Endometrial microvascular endothelial cells (primary cell): ENCODE data around the gene GMPPA. TPM values are rescaled to one million over a fixed set of nuclear protein-coding genes. Genes with fewer than 3 reads are reported as not detected.

Experiments used
- in situ Hi-C: cut with HindIII; loops from 2 replicates; pipeline ENCODE4 v1.10.0; 2017; ENCODE audit warnings: low sequenced_read_pairs, low pct_unique_long_range_greater_than_20kb; ENCODE audit errors: inconsistent ontology term
- total RNA-seq: library from RNA; depleted of rRNA; stranded (reverse); fragments of >200 nt; gene quantifications from one replicate; pipeline ENCODE4 v1.2.3, GENCODE V29; 2015; ENCODE audit errors: inconsistent ontology term

Gene GMPPA
- total RNA-seq, 1 donor from 2014 or later = 32.0 TPM

DNA sequence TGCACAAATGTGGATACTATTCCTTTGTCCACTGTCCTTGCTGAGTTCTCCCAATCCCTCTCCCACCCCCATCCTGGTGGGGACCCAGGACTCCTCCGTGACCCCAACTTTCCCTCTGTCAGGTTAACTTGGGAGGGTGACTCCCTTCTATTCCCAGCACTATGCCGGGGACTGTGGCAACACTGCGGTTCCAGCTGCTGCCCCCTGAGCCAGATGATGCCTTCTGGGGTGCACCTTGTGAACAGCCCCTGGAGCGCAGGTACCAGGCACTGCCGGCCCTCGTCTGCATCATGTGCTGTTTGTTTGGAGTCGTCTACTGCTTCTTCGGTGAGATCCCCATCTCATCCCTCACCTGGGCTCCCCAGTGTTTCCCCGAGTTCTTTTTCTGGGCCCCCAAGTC, 45.9 kb downstream of the GMPPA start:
- in situ Hi-C loops = no loop called here

DNA sequence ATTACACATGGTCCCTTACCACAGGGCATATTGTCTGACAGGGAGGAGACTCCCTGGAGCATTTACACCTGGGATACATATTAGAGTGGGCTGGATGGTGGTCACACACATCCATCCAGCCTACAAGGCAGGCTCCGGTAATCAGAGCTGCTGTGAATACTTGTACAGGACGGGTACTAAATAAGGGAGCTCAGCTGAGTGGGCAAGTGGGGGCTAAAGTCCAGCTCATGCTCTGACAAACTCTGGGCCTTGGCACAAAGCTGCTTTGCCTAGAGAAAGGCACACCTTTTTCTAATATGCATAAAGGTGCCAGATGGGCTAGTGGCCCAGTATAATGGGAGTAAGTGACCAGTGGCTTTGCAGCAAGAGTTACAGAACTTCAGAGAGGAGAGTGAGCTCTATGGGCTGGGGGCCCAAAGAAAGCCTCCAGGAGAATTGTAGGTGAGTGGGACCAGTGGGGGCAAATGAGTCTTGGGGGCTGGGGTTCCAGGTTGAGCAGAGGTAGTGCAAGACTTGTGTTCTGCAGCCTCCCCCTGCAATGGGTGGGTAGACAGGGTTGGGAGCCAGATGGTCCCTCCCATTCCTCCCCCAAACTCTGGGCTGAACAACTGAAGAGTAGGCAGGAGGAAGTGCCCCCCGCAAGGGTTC, 46.7 kb downstream of the GMPPA start:
- in situ Hi-C loops = no loop called here

DNA sequence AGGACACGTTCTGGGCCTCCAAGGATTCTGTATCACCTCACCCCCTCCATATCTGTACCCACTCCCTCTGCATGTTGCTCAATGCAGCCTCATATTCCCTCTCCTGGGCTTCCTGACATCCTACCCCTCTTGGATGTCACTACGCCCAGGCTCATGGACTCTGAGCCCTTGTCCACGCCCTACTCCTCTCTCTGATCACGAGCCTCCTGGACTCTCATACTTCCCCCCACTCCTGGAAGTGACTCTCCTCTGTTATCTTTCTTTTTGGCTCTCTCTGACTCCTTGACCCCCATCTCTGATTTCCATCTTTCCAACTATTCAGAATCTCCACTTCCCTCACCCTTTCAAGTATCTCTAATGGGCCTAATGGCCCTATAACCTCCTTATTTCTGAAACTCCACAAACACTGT, 47.3 kb downstream of the GMPPA start:
- in situ Hi-C loops = no loop called here

DNA sequence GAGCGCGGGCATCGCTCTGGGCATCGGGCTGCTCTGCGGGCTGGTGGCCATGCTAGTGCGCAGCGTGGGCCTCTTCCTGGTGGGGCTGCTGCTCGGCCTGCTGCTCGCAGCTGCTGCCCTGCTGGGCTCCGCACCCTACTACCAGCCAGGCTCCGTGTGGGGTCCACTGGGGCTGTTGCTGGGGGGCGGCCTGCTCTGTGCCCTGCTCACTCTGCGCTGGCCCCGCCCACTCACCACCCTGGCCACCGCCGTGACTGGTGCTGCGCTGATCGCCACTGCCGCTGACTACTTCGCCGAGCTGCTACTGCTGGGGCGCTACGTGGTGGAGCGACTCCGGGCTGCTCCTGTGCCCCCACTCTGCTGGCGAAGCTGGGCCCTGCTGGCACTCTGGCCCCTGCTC, 48.9 kb downstream of the GMPPA start:
- in situ Hi-C loops = no loop called here

DNA sequence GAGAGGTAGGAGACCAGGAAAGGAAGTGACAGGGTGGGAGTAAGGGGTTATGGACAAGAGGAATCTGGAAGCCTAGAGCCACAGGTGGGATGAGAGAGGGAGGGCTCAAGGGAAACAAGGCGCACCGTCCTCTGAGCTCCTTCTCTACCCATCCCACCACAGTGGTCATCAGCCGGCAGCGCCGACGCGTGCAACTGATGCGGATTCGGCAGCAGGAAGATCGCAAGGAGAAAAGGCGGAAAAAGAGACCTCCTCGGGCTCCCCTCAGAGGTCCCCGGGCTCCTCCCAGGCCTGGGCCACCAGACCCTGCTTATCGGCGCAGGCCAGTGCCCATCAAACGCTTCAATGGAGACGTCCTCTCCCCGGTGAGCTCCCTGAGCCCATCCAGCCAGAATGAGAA, 50.3 kb downstream of the GMPPA start:
- in situ Hi-C loops = no loop called here

DNA sequence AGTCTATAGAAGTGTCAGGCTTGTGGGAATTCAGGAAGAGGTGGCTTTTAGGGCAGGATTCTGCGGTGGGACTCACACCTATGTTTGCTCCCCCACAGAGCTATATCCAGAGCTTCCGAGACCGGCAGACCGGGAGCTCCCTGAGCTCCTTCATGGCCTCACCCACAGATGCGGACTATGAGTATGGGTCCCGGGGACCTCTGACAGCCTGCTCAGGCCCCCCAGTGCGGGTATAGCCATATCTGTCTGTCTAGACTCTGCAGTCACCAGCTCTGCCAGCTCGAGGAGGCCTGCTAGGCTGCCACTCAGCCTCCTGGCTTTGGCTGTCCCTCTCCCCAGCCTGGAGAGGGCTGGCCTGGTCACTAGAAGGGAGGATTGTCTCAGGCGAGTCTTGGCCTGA, 50.9 kb downstream of the GMPPA start:
- in situ Hi-C loops = no loop called here

DNA sequence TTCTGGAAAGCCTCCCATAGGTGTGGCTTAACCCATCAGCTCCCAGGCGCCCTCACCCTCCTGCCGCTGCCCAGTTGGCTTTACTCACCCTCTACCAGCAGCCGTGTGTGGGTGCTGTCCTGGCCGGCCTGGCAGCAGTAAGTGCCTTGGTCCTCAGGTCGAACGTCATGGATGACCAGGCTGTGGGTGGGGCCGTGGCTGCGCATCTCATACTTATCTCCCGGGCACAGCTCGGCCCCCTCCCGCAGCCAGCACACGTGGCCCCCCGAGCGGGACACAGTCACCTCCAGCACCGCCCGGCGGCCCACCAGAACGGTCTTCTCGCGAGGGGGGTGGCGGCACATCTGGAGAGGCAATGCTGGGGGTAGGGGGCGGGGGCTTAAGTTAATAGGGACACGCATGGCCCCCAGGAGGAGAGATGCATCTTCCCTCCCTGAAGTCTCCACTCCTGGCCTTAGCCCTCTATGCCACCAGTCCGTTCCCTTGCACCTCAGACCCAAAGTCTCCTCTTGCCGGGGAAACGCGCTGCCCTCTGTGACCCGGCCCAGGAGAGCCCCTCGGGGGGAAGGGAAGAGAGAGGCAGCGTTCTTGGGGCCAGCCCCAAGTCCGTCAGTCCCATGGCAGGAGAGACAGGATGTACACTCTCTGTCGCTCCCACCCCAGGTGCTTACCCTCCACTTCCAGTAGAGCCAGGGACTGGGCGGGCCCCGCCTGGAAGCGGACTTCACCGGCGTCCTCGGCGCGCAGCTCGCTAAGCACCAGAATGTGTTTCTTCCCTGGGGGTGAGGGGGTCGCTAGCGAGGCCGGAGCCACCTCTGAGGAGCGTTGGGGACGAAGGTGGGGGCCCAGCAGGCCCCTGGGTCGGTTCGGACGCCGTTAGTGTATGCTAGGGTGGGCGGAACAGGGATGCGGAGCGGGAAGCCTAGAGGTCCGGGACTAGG, 53.0 kb downstream of the GMPPA start:
- in situ Hi-C loops = no loop called here

DNA sequence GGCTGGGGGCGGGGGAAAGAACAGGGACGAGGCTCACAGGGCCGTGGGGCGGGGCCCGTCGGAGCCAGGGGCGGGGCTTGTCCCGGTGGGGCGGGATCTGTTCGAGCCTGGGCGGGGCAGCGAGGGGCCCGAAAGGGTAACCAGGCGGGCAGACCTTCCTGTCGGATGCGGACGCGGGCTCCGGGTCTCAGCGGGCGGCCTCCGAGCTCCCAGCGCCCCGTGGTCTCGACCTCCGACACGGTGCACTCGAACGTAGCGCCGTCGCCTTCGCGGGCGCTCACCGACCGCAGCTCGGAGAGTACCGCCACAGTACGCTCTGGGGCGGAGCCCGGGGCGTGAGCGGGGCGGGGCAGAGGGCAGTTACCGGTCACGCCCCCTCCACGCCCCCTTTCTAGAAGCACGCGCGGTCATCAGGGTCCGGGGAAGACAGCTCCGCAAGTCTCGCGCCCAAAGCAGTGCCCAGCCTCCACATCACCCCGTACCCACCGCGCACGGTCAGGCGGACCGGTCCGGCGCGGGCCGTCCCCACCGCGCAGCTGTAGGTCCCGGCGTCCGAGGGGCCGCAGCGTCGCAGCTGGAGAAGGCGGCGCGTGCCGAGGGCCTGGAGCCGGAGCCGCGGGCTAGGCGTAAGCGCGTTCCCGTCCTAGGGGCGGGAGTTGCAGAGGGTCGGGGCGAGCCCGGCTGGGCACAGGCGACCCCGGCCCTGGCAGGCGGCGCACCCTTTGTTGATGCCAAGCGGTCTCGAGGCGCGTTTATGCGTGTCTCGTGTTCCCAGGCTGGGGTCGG, 53.9 kb downstream of the GMPPA start:
- in situ Hi-C loops = no loop called here

DNA sequence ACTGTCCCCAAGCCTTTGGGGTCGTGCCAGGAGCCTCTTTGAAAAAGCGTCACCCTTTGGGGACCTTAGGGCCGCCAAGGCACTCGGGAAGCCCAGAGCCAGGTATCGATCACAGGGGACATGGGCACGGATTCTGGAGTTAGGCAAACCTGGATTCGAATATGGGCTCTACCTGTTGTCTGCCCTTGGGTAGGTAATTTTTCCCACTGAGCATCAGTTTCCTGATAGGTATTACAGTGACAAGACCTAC, 54.4 kb downstream of the GMPPA start:
- in situ Hi-C loops = no loop called here

DNA sequence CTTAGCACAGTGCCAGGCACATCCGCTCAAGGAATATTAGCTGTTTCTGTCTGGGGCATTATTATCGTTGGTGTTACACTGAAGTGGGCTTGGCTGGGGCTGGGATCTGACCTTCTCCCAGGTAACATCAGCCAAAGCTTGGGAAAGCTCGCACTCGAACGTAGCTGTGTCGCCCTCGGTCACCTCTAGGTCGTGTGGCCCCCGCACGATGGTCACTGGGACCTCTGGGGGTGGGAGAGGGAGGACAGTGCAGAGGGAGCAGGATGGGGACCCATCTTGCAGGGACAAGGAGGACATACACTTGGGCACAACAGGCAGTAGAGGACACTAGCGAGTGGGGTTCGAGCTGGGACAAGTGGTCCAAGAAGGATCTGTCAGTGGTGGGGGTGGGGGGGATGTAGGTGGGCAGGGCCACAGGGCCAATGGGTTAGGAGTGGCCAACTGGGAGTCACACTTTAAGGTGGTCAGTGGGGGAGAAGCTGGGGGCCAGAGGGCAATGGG, 54.8 kb downstream of the GMPPA start:
- in situ Hi-C loops = no loop called here

DNA sequence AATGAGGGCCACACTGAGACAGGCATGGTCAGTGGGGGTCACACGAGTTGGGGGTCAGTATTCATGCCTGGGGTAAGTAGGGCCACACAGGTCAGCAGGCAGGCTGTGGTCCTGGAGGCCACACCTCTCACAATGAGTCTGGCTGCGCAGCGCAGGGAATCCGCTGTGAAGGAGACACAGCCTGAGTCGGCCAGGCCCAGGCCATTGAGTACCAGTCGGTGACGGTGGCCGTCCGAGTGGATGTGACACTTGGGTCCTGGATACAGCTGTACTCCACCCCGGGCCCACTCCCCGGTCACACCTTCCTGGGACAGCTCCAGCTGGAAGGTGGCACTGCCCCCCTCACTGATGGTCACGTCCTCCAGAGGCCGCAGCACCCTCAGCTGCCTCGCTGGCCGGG, 55.7 kb downstream of the GMPPA start:
- in situ Hi-C loops = no loop called here

DNA sequence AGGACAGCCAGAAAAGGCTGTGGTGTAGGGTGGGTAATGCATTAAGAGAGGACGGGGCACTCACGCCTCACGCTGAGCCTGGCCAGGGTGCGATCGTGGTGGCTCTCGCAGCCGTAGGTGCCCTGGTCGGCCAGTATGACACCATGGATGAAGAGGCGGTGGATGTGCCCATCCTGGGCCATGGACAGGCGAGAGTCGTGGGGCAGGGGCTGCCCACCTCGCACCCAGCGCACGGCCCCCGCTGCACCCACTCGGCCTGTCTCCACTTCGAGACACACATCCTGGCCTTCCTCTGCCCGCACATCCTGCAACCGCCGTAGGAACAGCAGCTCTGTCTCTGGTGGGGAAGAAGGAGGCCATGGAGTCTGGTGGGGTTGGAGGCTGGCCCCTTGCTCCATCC, 57.3 kb downstream of the GMPPA start:
- in situ Hi-C loops = no loop called here

DNA sequence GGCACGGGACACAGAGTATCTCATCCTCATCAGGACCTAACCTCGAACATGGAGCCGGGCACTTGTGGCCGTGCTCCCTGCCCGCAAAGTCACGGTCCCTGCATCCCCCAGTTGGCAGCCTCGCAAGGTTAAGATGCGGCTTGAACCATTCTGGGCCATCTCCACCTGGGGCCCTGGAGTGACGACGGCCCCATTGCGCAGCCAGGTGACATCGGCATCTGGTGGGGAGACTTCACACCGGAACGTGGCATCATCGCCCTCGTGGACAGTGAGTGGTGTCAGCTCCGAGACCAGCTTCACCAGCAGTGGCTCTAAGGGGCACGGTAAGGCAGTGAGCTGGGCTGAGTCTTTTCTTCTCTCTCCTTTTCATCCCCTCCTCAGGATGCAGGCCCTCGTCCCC, 57.7 kb downstream of the GMPPA start:
- in situ Hi-C loops = no loop called here

Other genes starting within 250 kb of the GMPPA start
- not detected for gene TUBA4B, start 245.6 kb upstream of the GMPPA start, total RNA-seq
- 18.4 TPM for gene TUBA4A, start 245.0 kb upstream of the GMPPA start, total RNA-seq
- gene DNAJB2, start 219.5 kb upstream of the GMPPA start, total RNA-seq = 29.9 TPM
- not detected for gene PTPRN, start 189.5 kb upstream of the GMPPA start, total RNA-seq
- not detected for gene RESP18, start 166.1 kb upstream of the GMPPA start, total RNA-seq
- 86.0 TPM for gene DNPEP, start 111.0 kb upstream of the GMPPA start, total RNA-seq
- not detected for gene DES, start 80.5 kb upstream of the GMPPA start, total RNA-seq
- gene SPEG, start 64.0 kb upstream of the GMPPA start, total RNA-seq = not detected
- not detected for gene ASIC4, start 15.6 kb downstream of the GMPPA start, total RNA-seq
- gene CHPF, start 44.9 kb downstream of the GMPPA start, total RNA-seq = 3.4 TPM
- gene TMEM198, start 45.1 kb downstream of the GMPPA start, total RNA-seq = not detected
- 3.3 TPM for gene OBSL1, start 72.6 kb downstream of the GMPPA start, total RNA-seq
- not detected for gene INHA, start 73.4 kb downstream of the GMPPA start, total RNA-seq
- gene STK11IP, start 99.0 kb downstream of the GMPPA start, total RNA-seq = 15.3 TPM
- not detected for gene SLC4A3, start 128.7 kb downstream of the GMPPA start, total RNA-seq